ENCODE measurements around the gene TNNT3.

DNA sequence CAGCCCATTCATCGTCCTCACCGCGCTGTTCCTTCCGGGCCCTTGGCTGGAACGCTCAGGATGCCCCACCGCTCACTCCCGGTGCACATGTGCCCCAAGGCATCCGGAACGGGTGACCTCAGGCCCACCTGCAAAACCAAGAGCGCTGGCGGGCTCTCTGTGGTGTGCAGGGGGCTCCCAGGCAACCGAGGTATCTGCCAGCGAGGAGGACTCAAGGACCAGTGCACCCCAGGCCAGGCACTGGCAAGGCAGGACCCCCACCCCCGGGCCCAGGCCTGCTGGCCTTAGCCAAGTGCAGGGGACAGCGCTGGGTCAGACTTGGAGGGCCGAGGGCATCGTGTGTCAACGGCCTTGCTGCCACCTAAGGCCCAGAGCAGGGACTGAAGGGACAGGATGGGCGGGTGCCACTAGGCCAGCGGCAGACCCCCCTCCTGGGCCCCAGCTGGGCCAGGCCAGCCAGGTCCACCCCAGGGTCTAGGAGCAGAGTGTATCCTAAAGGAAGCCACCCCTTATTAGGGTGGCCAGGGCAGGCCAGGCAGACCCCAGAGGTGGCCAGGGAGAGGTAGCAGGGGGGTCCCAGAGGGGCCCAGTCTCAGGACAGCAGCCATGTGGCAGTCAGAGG lies 8.5 kb downstream of the TNNT3 start:
- TF ChIP-seq GATA3 (IDR thresholded peaks at IDR 0.05; ENCODE audit: low read depth, low read length) (no peak), GATA2 (IDR thresholded peaks at IDR 0.05; ENCODE audit: low read depth, low read length) (no peak)
